K562 (cell line): ENCODE results near the gene CDH16. TPM values are rescaled to one million over a fixed set of nuclear protein-coding genes. Genes with fewer than 3 reads are reported as not detected.

Experiments
- CBX3 ChIP-seq, 2 experiments: IDR thresholded peaks; 1 replicate in 1 of 2; 2 replicates in 1 of 2; pipeline ENCODE4 v1.6.1; 2012; ENCODE audit warnings: inconsistent platforms in 2 of 2, low read length in 2 of 2, borderline replicate concordance in 1 of 2, control low read depth in 1 of 2
- CREBBP ChIP-seq: IDR thresholded peaks from one replicate; pipeline ENCODE4 v1.6.1; 2012; ENCODE audit warnings: low read depth, mild to moderate bottlenecking, control low read depth, inconsistent platforms, low read length
- GATAD2B ChIP-seq: fragments of 450-650 bp; IDR thresholded peaks from 2 replicates; pipeline ENCODE4 v1.6.1; 2017; ENCODE audit warnings: mild to moderate bottlenecking, borderline replicate concordance
- HDAC1 ChIP-seq, 2 experiments: fragments of 450-650 bp; IDR thresholded peaks; 2 replicates each; pipeline ENCODE4 v1.6.1; 2016 to 2017; ENCODE audit warnings: inconsistent platforms in 1 of 2, mild to moderate bottlenecking in 1 of 2, moderate library complexity in 1 of 2
- HDGF ChIP-seq: fragments of 450-650 bp; IDR thresholded peaks from 2 replicates; pipeline ENCODE4 v1.6.1; 2016
- HNRNPUL1 ChIP-seq: fragments of 200-400 bp; formaldehyde crosslinking; IDR thresholded peaks from 2 replicates; pipeline ENCODE4 v1.6.1; 2017; ENCODE audit warnings: low read length
- HOXB6 ChIP-seq: fragments of 250-450 bp; sonication (Bioruptor Pico); IDR thresholded peaks from 2 replicates; pipeline ENCODE4 v1.5.1; 2022; ENCODE audit warnings: mild to moderate bottlenecking, borderline replicate concordance
- KLF1 ChIP-seq: fragments of 450-650 bp; IDR thresholded peaks from 2 replicates; pipeline ENCODE4 v1.6.1; 2016; ENCODE audit warnings: missing genetic modification characterization, missing compliant biosample characterization
- KLF13 ChIP-seq: fragments of 450-650 bp; IDR thresholded peaks from 2 replicates; pipeline ENCODE4 v1.6.1; 2016; ENCODE audit warnings: missing genetic modification characterization, low read depth, mild to moderate bottlenecking, missing compliant biosample characterization, moderate library complexity, borderline replicate concordance
- LCOR ChIP-seq: sonication (generic); formaldehyde crosslinking; IDR thresholded peaks from 2 replicates; pipeline ENCODE4 v1.8.0; 2022; ENCODE audit warnings: mild to moderate bottlenecking, missing genetic modification reagents
- MBD2 ChIP-seq: sonication (generic); IDR thresholded peaks from 2 replicates; pipeline ENCODE4 v1.6.1; 2016; ENCODE audit warnings: low read depth, borderline replicate concordance
- MTA2 ChIP-seq: fragments of 450-650 bp; IDR thresholded peaks from 2 replicates; pipeline ENCODE4 v1.6.1; 2016; ENCODE audit warnings: low read depth
- NR1H2 ChIP-seq: sonication (generic); formaldehyde crosslinking; IDR thresholded peaks from 2 replicates; pipeline ENCODE4 v1.4.0; 2020; ENCODE audit warnings: mild to moderate bottlenecking, missing genetic modification reagents
- NR2C2 ChIP-seq, 2 experiments: fragments of 200-800 bp in 1 of 2; sonication (Bioruptor generic) in 1 of 2; sonication (generic) in 1 of 2; formaldehyde crosslinking in 1 of 2; IDR thresholded peaks; 2 replicates each; pipeline versions ENCODE4 v1.6.1 to v1.8.0; 2016 to 2022; ENCODE audit warnings: mild to moderate bottlenecking in 1 of 2, missing compliant biosample characterization in 1 of 2, missing genetic modification characterization in 1 of 2, missing genetic modification reagents in 1 of 2
- PCBP1 ChIP-seq: fragments of 200-400 bp; formaldehyde crosslinking; IDR thresholded peaks from 2 replicates; pipeline ENCODE4 v1.6.1; 2018; ENCODE audit warnings: mild to moderate bottlenecking, low read depth, low read length; ENCODE audit not compliant: poor library complexity, severe bottlenecking
- POLR2A ChIP-seq: fragments of 450-650 bp; conservative IDR thresholded peaks from 2 replicates; pipeline ENCODE4 v1.6.1; 2016
- POLR3A ChIP-seq: IDR thresholded peaks from 2 replicates; pipeline ENCODE4 v1.6.1; 2011; ENCODE audit warnings: borderline replicate concordance, mild to moderate bottlenecking, moderate library complexity; ENCODE audit not compliant: insufficient read length, insufficient read depth; ENCODE audit errors: extremely low read depth
- RBM14 ChIP-seq: fragments of 200-400 bp; formaldehyde crosslinking; IDR thresholded peaks from 2 replicates; pipeline ENCODE4 v1.6.1; 2018; ENCODE audit warnings: low read depth, mild to moderate bottlenecking, low read length, moderate library complexity, borderline replicate concordance; ENCODE audit not compliant: insufficient read depth
- RCOR1 ChIP-seq, 2 experiments: IDR thresholded peaks; 2 replicates each; pipeline ENCODE4 v1.6.1; 2012; ENCODE audit warnings: low read depth in 2 of 2, low read length in 2 of 2, borderline replicate concordance in 1 of 2, improper control_type of control experiment in 1 of 2
- SREBF1 ChIP-seq: fragments of 150-350 bp; IDR thresholded peaks from 2 replicates; pipeline ENCODE4 v1.6.1; 2014; ENCODE audit warnings: antibody characterized with exemption, low read depth, low read length, borderline replicate concordance
- YBX1 ChIP-seq: fragments of 450-650 bp; IDR thresholded peaks from 2 replicates; pipeline ENCODE4 v1.7.1; 2016; ENCODE audit warnings: mild to moderate bottlenecking
- ZKSCAN3 ChIP-seq: fragments of 250-450 bp; sonication (Bioruptor Pico); IDR thresholded peaks from 2 replicates; pipeline ENCODE4 v1.4.0; 2020
- ZNF146 ChIP-seq: IDR thresholded peaks from one replicate; pipeline ENCODE4 v1.6.1; 2018; ENCODE audit warnings: missing compliant biosample characterization; ENCODE audit not compliant: unreplicated experiment
- ZNF197 ChIP-seq: fragments of 200-800 bp; sonication (Bioruptor generic); IDR thresholded peaks from 2 replicates; pipeline ENCODE4 v1.6.1; 2016; ENCODE audit warnings: low read depth, missing genetic modification characterization, missing compliant biosample characterization
- ZNF586 ChIP-seq: fragments of 450-650 bp; formaldehyde crosslinking; conservative IDR thresholded peaks from 2 replicates; pipeline ENCODE4 v1.4.0; 2020; ENCODE audit warnings: mild to moderate bottlenecking, moderate library complexity
- ZNF699 ChIP-seq: fragments of 250-450 bp; sonication (Bioruptor Pico); IDR thresholded peaks from 2 replicates; pipeline ENCODE4 v1.8.0; 2021; ENCODE audit warnings: mild to moderate bottlenecking, moderate library complexity; ENCODE audit not compliant: insufficient replicate concordance
- ZNF77 ChIP-seq: fragments of 250-450 bp; sonication (Bioruptor Pico); IDR thresholded peaks from 2 replicates; pipeline ENCODE4 v1.5.0; 2020
- polyA plus RNA-seq, 8 experiments: library from polyadenylated mRNA; depleted of rRNA in 4 of 8; stranded (reverse) in 5 of 8; unstranded in 3 of 8; fragments of >200 nt; fragmentation: Nextera tagmentation in 2 of 8; fragmentation: Illumina TruSeq in 1 of 8; extraction: Ambion mirVana in 2 of 8; extraction: Trizol in 1 of 8; gene quantifications; 2 replicates each; pipeline versions ENCODE4 v1.2.1 to v1.2.3, GENCODE V29; 2011 to 2014; ENCODE audit warnings: inconsistent platforms in 1 of 8, missing spikeins in 1 of 8
- total RNA-seq, 7 experiments: library from RNA; depleted of rRNA in 6 of 7; stranded (reverse); fragments of >200 nt in 6 of 7; fragmentation: Illumina TruSeq in 2 of 7; extraction: Trizol in 2 of 7; gene quantifications; 2 replicates each; pipeline versions ENCODE4 v1.2.1 to v1.2.3, GENCODE V29; 2011 to 2021; ENCODE audit warnings: low replicate concordance in 1 of 7
- TF ChIP-seq, protein P1 (sequence below): fragments of 450-650 bp; formaldehyde crosslinking; IDR thresholded peaks from 2 replicates; pipeline ENCODE4 v1.4.0; 2020; ENCODE audit warnings: mild to moderate bottlenecking, moderate library complexity

CDH16 gene
- total and polyA plus RNA-seq, 9 of the 15 experiments (the other 6 are each of a cell fraction or from before 2014, with no cell fraction given), result not detected

DNA sequence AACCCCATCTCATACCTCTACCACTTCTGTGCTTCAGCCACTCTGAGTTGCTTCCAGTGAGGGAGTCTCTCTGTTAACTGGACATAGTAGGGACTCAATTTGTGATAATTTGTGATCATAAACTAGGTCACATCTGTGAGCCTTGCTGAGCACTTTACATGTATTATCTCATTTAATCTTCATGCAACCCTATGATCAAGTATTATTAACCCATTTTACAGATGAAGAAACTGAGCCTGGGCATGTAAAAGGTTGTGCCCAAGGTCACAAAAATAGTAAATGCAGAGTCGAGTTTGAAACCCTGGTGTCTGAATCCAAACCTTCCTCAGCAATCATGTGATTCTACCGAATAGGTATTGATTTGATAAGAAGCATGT lies 19.8 kb downstream of the CDH16 start (continued):
- TF ChIP-seq SREBF1, result no peak
- no peak for TF ChIP-seq ZNF77
- TF ChIP-seq HDAC1 (IDR thresholded peaks at IDR 0.05), result peak in 1 of 2 experiments; percentile 38; a peak in 1 of 4 replicates
- no peak for TF ChIP-seq PCBP1
- no peak for TF ChIP-seq ZNF586 (CRISPR knock-in tag)
- TF ChIP-seq MBD2, result no peak
- no peak for TF ChIP-seq ZNF699
- TF ChIP-seq KLF1 (tag), result no peak
- no peak for TF ChIP-seq CREBBP
- no peak for TF ChIP-seq MTA2
- TF ChIP-seq POLR2A, result no peak
- no peak for TF ChIP-seq HDGF
- TF ChIP-seq NR1H2 (CRISPR knock-in tag), result peak; percentile 62; the same call in 1 of the 2 replicates
- no peak for TF ChIP-seq YBX1
- TF ChIP-seq HOXB6, result no peak
- no peak for TF ChIP-seq ZKSCAN3
- TF ChIP-seq NR2C2 (CRISPR knock-in tag; IDR thresholded peaks at IDR 0.05), result no peak
- TF ChIP-seq NR2C2 (tag; IDR thresholded peaks at IDR 0.05), result no peak
- TF ChIP-seq LCOR, result no peak
- TF ChIP-seq GATAD2B, result no peak
- no peak for TF ChIP-seq RBM14
- no peak for TF ChIP-seq ZNF146 (CRISPR knock-in tag)
- TF ChIP-seq KLF13, result no peak
- TF ChIP-seq RCOR1 (IDR thresholded peaks at IDR 0.05; ENCODE audit: borderline replicate concordance in 1 of 2, low read depth in 2 of 2, low read length in 2 of 2), result peak in 1 of 2 experiments; percentile 91; a peak in 3 of 4 replicates
- TF ChIP-seq, protein P1, sequence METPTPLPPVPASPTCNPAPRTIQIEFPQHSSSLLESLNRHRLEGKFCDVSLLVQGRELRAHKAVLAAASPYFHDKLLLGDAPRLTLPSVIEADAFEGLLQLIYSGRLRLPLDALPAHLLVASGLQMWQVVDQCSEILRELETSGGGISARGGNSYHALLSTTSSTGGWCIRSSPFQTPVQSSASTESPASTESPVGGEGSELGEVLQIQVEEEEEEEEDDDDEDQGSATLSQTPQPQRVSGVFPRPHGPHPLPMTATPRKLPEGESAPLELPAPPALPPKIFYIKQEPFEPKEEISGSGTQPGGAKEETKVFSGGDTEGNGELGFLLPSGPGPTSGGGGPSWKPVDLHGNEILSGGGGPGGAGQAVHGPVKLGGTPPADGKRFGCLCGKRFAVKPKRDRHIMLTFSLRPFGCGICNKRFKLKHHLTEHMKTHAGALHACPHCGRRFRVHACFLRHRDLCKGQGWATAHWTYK (CRISPR knock-in tag), result no peak
- TF ChIP-seq HNRNPUL1, result no peak
- no peak for TF ChIP-seq ZNF197 (CRISPR knock-in tag)
- TF ChIP-seq CBX3 (IDR thresholded peaks at IDR 0.05; ENCODE audit: borderline replicate concordance in 1 of 2, low read length in 2 of 2), result peak in 1 of 2 experiments; percentile 85; a peak in 2 of 3 replicates
- TF ChIP-seq POLR3A, result no peak
